Hepatocyte (in vitro differentiated cells): ENCODE results near the gene SLC18A2. TPM values are rescaled to one million over a fixed set of nuclear protein-coding genes. Genes with fewer than 3 reads are reported as not detected.

Experiments
- DNase-seq: peaks from one replicate; pipeline ENCODE4 v3.0.0-alpha.2; 2016; ENCODE audit warnings: low spot score
- H2AFZ ChIP-seq: fragments of 200-600 bp; sonication (generic); 2 replicates; pipeline ENCODE4 v1.6.0; 2016; ENCODE audit warnings: antibody characterized with exemption, mild to moderate bottlenecking
- H3K27ac ChIP-seq: fragments of 200-600 bp; sonication (generic); 2 replicates; pipeline ENCODE4 v1.5.1; 2016; ENCODE audit warnings: mild to moderate bottlenecking
- H3K27me3 ChIP-seq: fragments of 200-600 bp; sonication (generic); 2 replicates; pipeline ENCODE4 v1.6.1; 2016
- H3K36me3 ChIP-seq: fragments of 200-600 bp; sonication (generic); replicated peaks from 2 replicates; pipeline ENCODE4 v1.5.1; 2016; ENCODE audit warnings: low read depth; ENCODE audit not compliant: insufficient read depth
- H3K4me1 ChIP-seq: fragments of 200-600 bp; sonication (generic); 2 replicates; pipeline ENCODE4 v1.5.1; 2016; ENCODE audit warnings: mild to moderate bottlenecking, moderate library complexity; ENCODE audit not compliant: insufficient read depth
- H3K4me2 ChIP-seq: fragments of 200-600 bp; sonication (generic); 2 replicates; pipeline ENCODE4 v1.6.0; 2016
- H3K4me3 ChIP-seq: fragments of 200-600 bp; sonication (generic); 2 replicates; pipeline ENCODE4 v1.5.1; 2016; ENCODE audit warnings: mild to moderate bottlenecking
- H3K79me2 ChIP-seq: fragments of 200-600 bp; sonication (generic); 2 replicates; pipeline ENCODE4 v1.6.0; 2017; ENCODE audit warnings: mild to moderate bottlenecking
- H3K9me2 ChIP-seq: fragments of 200-600 bp; sonication (generic); replicated peaks from 2 replicates; pipeline ENCODE4 v1.6.0; 2017; ENCODE audit warnings: mild to moderate bottlenecking; ENCODE audit not compliant: insufficient read depth
- H3K9me3 ChIP-seq: fragments of 200-600 bp; sonication (generic); 2 replicates; pipeline ENCODE4 v1.5.1; 2016; ENCODE audit warnings: low read depth, mild to moderate bottlenecking
- H4K20me1 ChIP-seq: fragments of 200-600 bp; sonication (generic); 2 replicates; pipeline ENCODE4 v1.6.0; 2016; ENCODE audit warnings: mild to moderate bottlenecking; ENCODE audit not compliant: insufficient read depth, poor library complexity, severe bottlenecking
- EZH2 ChIP-seq: fragments of 200-600 bp; sonication (generic); IDR thresholded peaks from 2 replicates; pipeline ENCODE4 v1.6.1; 2016; ENCODE audit warnings: antibody characterized with exemption, mild to moderate bottlenecking, borderline replicate concordance
- EZH2phosphoT487 ChIP-seq: fragments of 200-600 bp; sonication (generic); IDR thresholded peaks from one replicate; pipeline ENCODE4 v1.6.1; 2018; ENCODE audit warnings: antibody characterized with exemption, mild to moderate bottlenecking, low read depth, moderate library complexity; ENCODE audit not compliant: unreplicated experiment, severe bottlenecking
- WGBS: methylation state at CpG from one replicate; pipeline ENCODE4 v1.1.6; 2016; ENCODE audit warnings: low lambda C conversion rate; ENCODE audit errors: missing lambda C conversion rate; 5-methylcytosine and 5-hydroxymethylcytosine counted together
- polyA plus RNA-seq: library from polyadenylated mRNA; unstranded; fragments of >200 nt; fragmentation: Nextera tagmentation; extraction: Ambion mirVana; gene quantifications from 2 replicates; pipeline ENCODE4 v1.2.1, GENCODE V29; 2016
- total RNA-seq: library from RNA; depleted of rRNA; stranded (reverse); fragments of >200 nt; gene quantifications from 2 replicates; pipeline ENCODE4 v1.2.3, GENCODE V29; 2014
- TF ChIP-seq, protein P1 (sequence below): fragments of 200-600 bp; sonication (generic); IDR thresholded peaks from 2 replicates; pipeline ENCODE4 v1.5.1; 2016; ENCODE audit warnings: antibody characterized with exemption, mild to moderate bottlenecking; ENCODE audit not compliant: poor library complexity

Gene SLC18A2
- total and polyA plus RNA-seq, 2 experiments from 2014 or later = 1.3 to 1.6 TPM

DNA sequence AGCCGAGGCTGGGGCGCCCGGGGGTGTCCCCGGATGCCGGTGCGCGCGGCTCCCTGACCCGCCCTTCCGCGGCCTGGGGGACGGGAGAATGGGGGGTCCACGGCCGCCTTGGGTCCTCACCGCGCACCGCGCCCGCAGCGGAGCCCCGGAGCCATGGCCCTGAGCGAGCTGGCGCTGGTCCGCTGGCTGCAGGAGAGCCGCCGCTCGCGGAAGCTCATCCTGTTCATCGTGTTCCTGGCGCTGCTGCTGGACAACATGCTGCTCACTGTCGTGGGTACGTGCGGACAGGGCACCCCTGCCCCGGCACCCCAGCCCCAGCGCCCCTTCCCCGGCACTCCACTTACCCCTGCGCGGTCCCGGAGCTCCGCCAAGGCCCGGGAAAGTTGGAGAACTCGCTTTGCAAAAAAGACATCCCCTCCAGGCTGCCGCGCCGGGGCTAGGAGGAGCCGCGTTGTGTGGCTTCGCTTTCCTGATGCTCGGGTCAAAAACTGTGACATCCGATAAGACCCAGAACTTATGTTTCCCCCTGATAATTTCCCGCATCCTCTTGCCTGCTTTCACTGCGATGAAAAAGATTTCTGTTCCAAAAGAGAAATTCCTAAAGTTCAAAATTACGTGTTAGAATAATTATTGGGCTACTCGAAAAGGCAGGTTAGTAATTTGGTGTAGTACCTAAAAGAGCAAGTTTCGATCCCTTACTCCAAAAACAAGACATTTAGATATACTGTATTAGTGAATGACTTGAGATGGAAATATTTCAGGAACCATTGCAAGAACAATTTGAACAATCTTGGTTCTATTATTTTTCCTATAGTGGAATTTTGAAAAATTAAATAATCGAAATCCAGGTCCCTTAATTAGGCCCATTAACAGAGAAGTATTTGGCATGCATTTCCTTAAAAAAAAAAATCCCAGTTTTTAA lies 888 bp downstream of the SLC18A2 start:
- Histone ChIP-seq H3K79me2 (no peaks in the 10 kb centered on the region), H2AFZ (peak overlapping the region; percentile 40), H3K9me2 (no peaks in the 10 kb centered on the region), H4K20me1 (no peaks in the 10 kb centered on the region), H3K4me3 (peak overlapping the region; percentile 23), H3K36me3 (no peaks in the 10 kb centered on the region), H3K4me1 (peaks cover 10% of the 10 kb centered on the region), H3K4me2 (peak overlapping the region; percentile 86), H3K27me3 (peaks cover 58% of the 10 kb centered on the region), H3K27ac (no peak overlapping the region), H3K9me3 (no peaks in the 10 kb centered on the region)
- 13% methylated on average over 33 of the region's 56 CpGs for WGBS
- TF ChIP-seq EZH2phosphoT487 (no peak), EZH2 (peak; percentile 42)
- DNase-seq = peak; percentile 37

DNA sequence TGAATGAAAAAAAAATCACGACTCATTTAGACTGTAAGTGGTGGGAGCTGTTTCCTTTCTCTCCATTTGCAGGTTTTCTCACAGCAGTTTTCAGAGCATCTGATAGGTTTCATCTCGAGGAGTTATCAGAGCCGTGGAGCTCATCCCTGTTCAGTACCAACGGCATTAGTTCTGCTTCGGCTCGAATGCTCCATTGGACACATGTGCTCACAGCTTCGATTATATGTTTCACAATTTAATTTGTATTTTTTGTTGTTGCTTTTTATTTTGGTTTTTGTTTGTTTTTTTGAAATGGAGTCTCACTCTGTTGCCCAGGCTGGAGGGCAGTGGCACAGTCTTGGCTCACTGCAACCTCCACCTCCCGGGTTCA lies 1.5 kb downstream of the SLC18A2 start:
- no peak overlapping the region for H3K4me2 ChIP-seq
- no peak overlapping the region for H2AFZ ChIP-seq
- no peak overlapping the region for H3K4me3 ChIP-seq
- no peaks in the 10 kb centered on the region for H3K79me2 ChIP-seq
- no peak for TF ChIP-seq EZH2phosphoT487
- TF ChIP-seq, protein P1, sequence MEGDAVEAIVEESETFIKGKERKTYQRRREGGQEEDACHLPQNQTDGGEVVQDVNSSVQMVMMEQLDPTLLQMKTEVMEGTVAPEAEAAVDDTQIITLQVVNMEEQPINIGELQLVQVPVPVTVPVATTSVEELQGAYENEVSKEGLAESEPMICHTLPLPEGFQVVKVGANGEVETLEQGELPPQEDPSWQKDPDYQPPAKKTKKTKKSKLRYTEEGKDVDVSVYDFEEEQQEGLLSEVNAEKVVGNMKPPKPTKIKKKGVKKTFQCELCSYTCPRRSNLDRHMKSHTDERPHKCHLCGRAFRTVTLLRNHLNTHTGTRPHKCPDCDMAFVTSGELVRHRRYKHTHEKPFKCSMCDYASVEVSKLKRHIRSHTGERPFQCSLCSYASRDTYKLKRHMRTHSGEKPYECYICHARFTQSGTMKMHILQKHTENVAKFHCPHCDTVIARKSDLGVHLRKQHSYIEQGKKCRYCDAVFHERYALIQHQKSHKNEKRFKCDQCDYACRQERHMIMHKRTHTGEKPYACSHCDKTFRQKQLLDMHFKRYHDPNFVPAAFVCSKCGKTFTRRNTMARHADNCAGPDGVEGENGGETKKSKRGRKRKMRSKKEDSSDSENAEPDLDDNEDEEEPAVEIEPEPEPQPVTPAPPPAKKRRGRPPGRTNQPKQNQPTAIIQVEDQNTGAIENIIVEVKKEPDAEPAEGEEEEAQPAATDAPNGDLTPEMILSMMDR = no peak
- TF ChIP-seq EZH2 = no peak
- no peaks in the 10 kb centered on the region for H3K9me3 ChIP-seq
- H3K27me3 ChIP-seq = peaks cover 58% of the 10 kb centered on the region
- no peaks in the 10 kb centered on the region for H3K9me2 ChIP-seq
- no peaks in the 10 kb centered on the region for H4K20me1 ChIP-seq
- 91% methylated on average over 8 of the region's 8 CpGs for WGBS
- no peak for DNase-seq
- peaks cover 10% of the 10 kb centered on the region for H3K4me1 ChIP-seq
- no peak overlapping the region for H3K27ac ChIP-seq
- H3K36me3 ChIP-seq = no peaks in the 10 kb centered on the region

DNA sequence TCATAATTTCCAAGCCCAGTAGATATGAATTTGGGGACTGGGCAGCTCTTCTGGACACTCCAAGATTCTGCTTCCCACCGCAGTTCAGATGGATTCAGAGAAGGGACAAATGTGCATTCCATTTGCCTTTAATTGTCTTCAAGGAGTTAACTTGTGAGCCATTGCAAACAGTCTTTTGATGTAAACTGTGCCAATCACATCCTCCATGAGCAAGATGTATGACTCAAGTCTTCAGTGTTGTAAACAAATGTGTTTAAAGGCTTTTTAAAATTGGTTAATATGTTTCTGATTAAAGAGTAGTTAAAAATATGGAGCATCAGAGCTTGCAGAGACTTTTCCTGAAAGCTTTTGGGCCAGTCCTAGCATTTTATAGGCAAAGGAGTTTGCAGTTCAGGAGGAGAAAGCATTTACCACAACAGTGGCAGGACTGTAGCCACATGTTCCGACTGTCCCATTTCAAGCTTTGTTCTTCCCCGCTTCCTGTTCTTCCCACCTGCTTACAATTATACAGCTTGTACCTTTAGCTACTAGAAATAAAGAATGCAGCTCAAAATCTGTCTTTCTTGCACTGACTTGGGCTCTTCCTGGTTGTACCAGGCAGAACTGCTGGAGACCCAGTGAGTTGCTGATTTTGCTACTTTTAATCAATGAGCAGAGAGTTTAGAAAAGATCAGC lies 6.2 kb downstream of the SLC18A2 start:
- peaks cover 10% of the 10 kb centered on the region for H3K4me1 ChIP-seq
- no peaks in the 10 kb centered on the region for H3K79me2 ChIP-seq
- DNase-seq = no peak
- WGBS = 57% methylated on average over 3 of the region's 3 CpGs
- H3K27me3 ChIP-seq = peaks cover 25% of the 10 kb centered on the region
- H3K4me2 ChIP-seq = no peak overlapping the region
- TF ChIP-seq EZH2phosphoT487 (no peak), EZH2 (no peak)
- TF ChIP-seq, protein P1 = no peak
- H3K9me3 ChIP-seq = no peaks in the 10 kb centered on the region
- no peak overlapping the region for H2AFZ ChIP-seq
- no peak overlapping the region for H3K27ac ChIP-seq
- no peaks in the 10 kb centered on the region for H3K36me3 ChIP-seq
- H3K9me2 ChIP-seq = no peaks in the 10 kb centered on the region
- no peak overlapping the region for H3K4me3 ChIP-seq
- H4K20me1 ChIP-seq = no peaks in the 10 kb centered on the region
